VCaP (cell line): ENCODE measurements around the gene SYNM.

ENCODE experiments used
- H3K27ac ChIP-seq: fragments of 450-650 bp; 2 replicates; pipeline ENCODE4 v1.5.1; 2017
- CTCF ChIP-seq: fragments of 450-650 bp; conservative IDR thresholded peaks from 2 replicates; pipeline ENCODE4 v1.5.1; 2017; ENCODE audit warnings: mild to moderate bottlenecking, moderate library complexity

Gene SYNM

GRCh38 chr15:99113547-99114271, 8.8 kb downstream of the SYNM start:
- TF ChIP-seq CTCF = no peak
- H3K27ac ChIP-seq = no peak overlapping the region

- TF ChIP-seq CTCF = no peak
- H3K27ac ChIP-seq = no peak overlapping the region
These were observed 9.8 kb downstream of the SYNM start for GRCh38 chr15:99114511-99115299.

GRCh38 chr15:99115300-99116215, 10.7 kb downstream of the SYNM start:
- H3K27ac ChIP-seq = no peak overlapping the region
- TF ChIP-seq CTCF = no peak

- H3K27ac ChIP-seq = no peak overlapping the region
- no peak for TF ChIP-seq CTCF
These were observed 12.2 kb downstream of the SYNM start for GRCh38 chr15:99117111-99117510.

- H3K27ac ChIP-seq = no peak overlapping the region
- TF ChIP-seq CTCF = no peak
These were observed 12.8 kb downstream of the SYNM start for GRCh38 chr15:99117563-99118257.

GRCh38 chr15:99118258-99118632, 13.4 kb downstream of the SYNM start:
- no peak for TF ChIP-seq CTCF
- no peak overlapping the region for H3K27ac ChIP-seq
